SK-N-SH (cell line): Measurements from ENCODE around the gene OR6P1. TPM values are rescaled to one million over a fixed set of nuclear protein-coding genes. Genes with fewer than 3 reads are reported as not detected.

Experiments used
- CTCF ChIA-PET: fragments of 300-600, 350-600 bp; formaldehyde crosslinking; extraction: SDS; loops from one replicate; lab custom pipeline; 2021; lab: Yijun Ruan, JAX
- POLR2A ChIA-PET: fragments of 350-600 bp; sonication (Branson Sonifier 250); formaldehyde crosslinking; extraction: SDS; loops from one replicate; lab custom pipeline; 2020; ENCODE audit warnings: antibody characterized with exemption, inconsistent platforms; lab: Yijun Ruan, JAX
- DNase-seq: peaks from one replicate; pipeline ENCODE4 v3.0.0; 2012
- H2AFZ ChIP-seq: fragments of 200-600 bp; sonication (generic); 2 replicates; pipeline ENCODE4 v1.8.1; 2016; ENCODE audit warnings: antibody characterized with exemption, mild to moderate bottlenecking, low read depth
- H3F3A ChIP-seq: fragments of 200-600 bp; sonication (generic); replicated peaks from 2 replicates; pipeline ENCODE3; 2016; ENCODE audit warnings: antibody characterized with exemption, mild to moderate bottlenecking; ENCODE audit not compliant: insufficient read depth
- H3K27ac ChIP-seq, 2 experiments: fragments of 200-500 bp in 1 of 2; fragments of 200-600 bp in 1 of 2; sonication (Bioruptor generic) in 1 of 2; sonication (generic), shearing (Covaris generic) in 1 of 2; 2 replicates each; pipeline versions ENCODE4 v1.5.1 to v1.6.1; 2014 to 2016; ENCODE audit warnings: low read depth in 2 of 2, inconsistent platforms in 1 of 2, low read length in 1 of 2, mild to moderate bottlenecking in 1 of 2, mixed read lengths in 1 of 2
- H3K27me3 ChIP-seq: fragments of 200-600 bp; sonication (generic), shearing (Covaris generic); 2 replicates; pipeline ENCODE4 v1.6.1; 2016; ENCODE audit warnings: mixed run types; ENCODE audit not compliant: insufficient read depth
- H3K36me3 ChIP-seq, 2 experiments: fragments of 200-500 bp in 1 of 2; fragments of 200-600 bp in 1 of 2; sonication (Bioruptor generic) in 1 of 2; sonication (generic) in 1 of 2; replicated peaks in 1 of 2; 2 replicates each; pipeline versions ENCODE3 to v1.5.1; 2014 to 2016; ENCODE audit warnings: low read length in 1 of 2, mild to moderate bottlenecking in 1 of 2; ENCODE audit not compliant: insufficient read depth in 2 of 2, control insufficient read depth in 1 of 2
- H3K4me1 ChIP-seq, 2 experiments: fragments of 200-500 bp in 1 of 2; fragments of 200-600 bp in 1 of 2; sonication (Bioruptor generic) in 1 of 2; sonication (generic), shearing (Covaris generic) in 1 of 2; 2 replicates each; pipeline versions ENCODE4 v1.5.1 to v1.6.1; 2014 to 2016; ENCODE audit warnings: low read depth in 1 of 2, low read length in 1 of 2, mixed run types in 1 of 2; ENCODE audit not compliant: insufficient read depth in 2 of 2, control insufficient read depth in 1 of 2
- H3K4me2 ChIP-seq: fragments of 200-600 bp; sonication (generic), shearing (Covaris generic); 2 replicates; pipeline ENCODE4 v1.6.1; 2017; ENCODE audit warnings: mixed run types
- H3K4me3 ChIP-seq, 2 experiments: fragments of 200-500 bp in 1 of 2; fragments of 200-600 bp in 1 of 2; sonication (Bioruptor generic) in 1 of 2; sonication (generic), shearing (Covaris generic) in 1 of 2; 2 replicates each; pipeline versions ENCODE4 v1.5.1 to v1.8.1; 2014 to 2016; ENCODE audit warnings: low read depth in 2 of 2, inconsistent platforms in 1 of 2, low read length in 1 of 2, mild to moderate bottlenecking in 1 of 2, mixed read lengths in 1 of 2, moderate library complexity in 1 of 2
- H3K79me2 ChIP-seq: fragments of 200-600 bp; sonication (generic); 2 replicates; pipeline ENCODE4 v1.8.1; 2017; ENCODE audit warnings: mild to moderate bottlenecking; ENCODE audit not compliant: insufficient read depth
- H3K9ac ChIP-seq: fragments of 200-600 bp; sonication (generic); 2 replicates; pipeline ENCODE4 v1.6.1; 2017; ENCODE audit warnings: mixed run types
- H3K9me2 ChIP-seq: fragments of 200-600 bp; sonication (generic); 2 replicates; pipeline ENCODE4 v1.6.1; 2017; ENCODE audit warnings: mixed run types
- H3K9me3 ChIP-seq: fragments of 200-600 bp; sonication (generic); 2 replicates; pipeline ENCODE4 v1.6.1; 2017; ENCODE audit warnings: mixed run types, mild to moderate bottlenecking, moderate library complexity
- H4K20me1 ChIP-seq: fragments of 200-600 bp; sonication (generic); 2 replicates; pipeline ENCODE4 v1.6.1; 2017; ENCODE audit warnings: mild to moderate bottlenecking, mixed run types; ENCODE audit not compliant: insufficient read depth
- EP300 ChIP-seq, 2 experiments: IDR thresholded peaks; 2 replicates each; pipeline versions ENCODE4 v1.4.0 to v1.6.1; 2012; ENCODE audit warnings: borderline replicate concordance in 1 of 2, low read depth in 1 of 2, low read length in 1 of 2
- EZH2phosphoT487 ChIP-seq: fragments of 200-600 bp; sonication (generic); IDR thresholded peaks from 2 replicates; pipeline ENCODE4 v1.6.1; 2017; ENCODE audit warnings: low read depth, mixed run types, mild to moderate bottlenecking, antibody characterized with exemption, moderate library complexity, borderline replicate concordance
- GATA2 ChIP-seq: sonication (generic); formaldehyde crosslinking; IDR thresholded peaks from 2 replicates; pipeline ENCODE4 v1.5.0; 2020; ENCODE audit warnings: mild to moderate bottlenecking, missing genetic modification reagents
- JUND ChIP-seq: IDR thresholded peaks from 2 replicates; pipeline ENCODE4 v1.4.0; 2012
- NRF1 ChIP-seq: IDR thresholded peaks from 2 replicates; pipeline ENCODE4 v1.6.1; 2012; ENCODE audit warnings: low read depth, mild to moderate bottlenecking, low read length
- RXRA ChIP-seq: IDR thresholded peaks from 2 replicates; pipeline ENCODE4 v1.4.0; 2012; ENCODE audit warnings: low read depth, mild to moderate bottlenecking, borderline replicate concordance
- polyA plus RNA-seq, 3 experiments: library from polyadenylated mRNA; depleted of rRNA; stranded (reverse); fragments of >200 nt; gene quantifications; 2 replicates each; pipeline ENCODE4 v1.2.3, GENCODE V29; 2012
- TF ChIP-seq, protein P1 (sequence below): IDR thresholded peaks from 2 replicates; pipeline ENCODE4 v1.6.1; 2012; ENCODE audit warnings: mild to moderate bottlenecking, low read depth, low read length, moderate library complexity

The OR6P1 gene
- polyA plus RNA-seq, 1 of the 3 experiments (the other 2 are of a cell fraction), result not detected

DNA sequence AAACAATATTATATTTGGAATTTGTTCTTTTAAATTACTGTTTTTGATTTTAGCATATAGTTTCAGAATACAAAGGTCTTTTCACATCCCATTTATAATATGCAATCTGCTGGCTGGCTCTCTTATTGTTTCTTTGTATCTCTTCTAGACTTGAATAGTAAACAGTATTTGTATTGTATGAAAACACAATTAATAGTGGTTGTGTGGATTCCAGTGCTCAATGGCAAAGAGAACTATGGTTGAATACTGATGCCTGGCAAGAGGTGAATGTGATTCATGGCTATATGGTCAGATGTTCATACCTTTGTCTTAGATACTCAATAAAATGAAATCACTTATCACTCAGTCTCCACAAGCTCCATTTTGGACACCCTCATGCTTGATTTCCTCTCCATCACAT lies 53.4 kb downstream of the OR6P1 start:
- H2AFZ ChIP-seq, result no peak overlapping the region
- no peaks in the 10 kb centered on the region for H3K9me2 ChIP-seq
- H3K36me3 ChIP-seq, result no peaks in the 10 kb centered on the region
- H3K79me2 ChIP-seq, result no peaks in the 10 kb centered on the region
- TF ChIP-seq EZH2phosphoT487 (no peak), JUND (no peak), NRF1 (no peak), RXRA (no peak), GATA2 (no peak), EP300 (IDR thresholded peaks at IDR 0.05; ENCODE audit: borderline replicate concordance in 1 of 2, low read depth in 1 of 2, low read length in 1 of 2) (no peak)
- TF ChIP-seq, protein P1, sequence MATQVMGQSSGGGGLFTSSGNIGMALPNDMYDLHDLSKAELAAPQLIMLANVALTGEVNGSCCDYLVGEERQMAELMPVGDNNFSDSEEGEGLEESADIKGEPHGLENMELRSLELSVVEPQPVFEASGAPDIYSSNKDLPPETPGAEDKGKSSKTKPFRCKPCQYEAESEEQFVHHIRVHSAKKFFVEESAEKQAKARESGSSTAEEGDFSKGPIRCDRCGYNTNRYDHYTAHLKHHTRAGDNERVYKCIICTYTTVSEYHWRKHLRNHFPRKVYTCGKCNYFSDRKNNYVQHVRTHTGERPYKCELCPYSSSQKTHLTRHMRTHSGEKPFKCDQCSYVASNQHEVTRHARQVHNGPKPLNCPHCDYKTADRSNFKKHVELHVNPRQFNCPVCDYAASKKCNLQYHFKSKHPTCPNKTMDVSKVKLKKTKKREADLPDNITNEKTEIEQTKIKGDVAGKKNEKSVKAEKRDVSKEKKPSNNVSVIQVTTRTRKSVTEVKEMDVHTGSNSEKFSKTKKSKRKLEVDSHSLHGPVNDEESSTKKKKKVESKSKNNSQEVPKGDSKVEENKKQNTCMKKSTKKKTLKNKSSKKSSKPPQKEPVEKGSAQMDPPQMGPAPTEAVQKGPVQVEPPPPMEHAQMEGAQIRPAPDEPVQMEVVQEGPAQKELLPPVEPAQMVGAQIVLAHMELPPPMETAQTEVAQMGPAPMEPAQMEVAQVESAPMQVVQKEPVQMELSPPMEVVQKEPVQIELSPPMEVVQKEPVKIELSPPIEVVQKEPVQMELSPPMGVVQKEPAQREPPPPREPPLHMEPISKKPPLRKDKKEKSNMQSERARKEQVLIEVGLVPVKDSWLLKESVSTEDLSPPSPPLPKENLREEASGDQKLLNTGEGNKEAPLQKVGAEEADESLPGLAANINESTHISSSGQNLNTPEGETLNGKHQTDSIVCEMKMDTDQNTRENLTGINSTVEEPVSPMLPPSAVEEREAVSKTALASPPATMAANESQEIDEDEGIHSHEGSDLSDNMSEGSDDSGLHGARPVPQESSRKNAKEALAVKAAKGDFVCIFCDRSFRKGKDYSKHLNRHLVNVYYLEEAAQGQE, result no peak
- no peaks in the 10 kb centered on the region for H4K20me1 ChIP-seq
- ChIA-PET POLR2A (no interaction called here), CTCF (interaction anchor here (0.5 kb wide), 1 partner anchor 314 kb away, joined by 3 read pairs; no protein-coding TSS in a partner anchor)
- H3K27me3 ChIP-seq, result no peaks in the 10 kb centered on the region
- H3K9ac ChIP-seq, result no peak overlapping the region
- DNase-seq, result no peak
- H3K9me3 ChIP-seq, result no peaks in the 10 kb centered on the region
- no peak overlapping the region for H3K27ac ChIP-seq
- H3F3A ChIP-seq, result no peaks in the 10 kb centered on the region
- no peaks in the 10 kb centered on the region for H3K4me1 ChIP-seq
- H3K4me2 ChIP-seq, result no peak overlapping the region
- H3K4me3 ChIP-seq, result no peak overlapping the region

Other genes starting within 250 kb of the OR6P1 start
- gene CD1B, start 239.0 kb downstream of the OR6P1 start, polyA plus RNA-seq (2012; rRNA removed), result not detected in 2 replicates
- not detected in 2 replicates for gene CD1E, start 216.7 kb downstream of the OR6P1 start, polyA plus RNA-seq (2012; rRNA removed)
- not detected in 2 replicates for gene OR10T2, start 171.1 kb downstream of the OR6P1 start, polyA plus RNA-seq (2012; rRNA removed)
- gene OR10K2, start 144.3 kb downstream of the OR6P1 start, polyA plus RNA-seq (2012; rRNA removed), result not detected in 2 replicates
- not detected in 2 replicates for gene OR10K1, start 108.7 kb downstream of the OR6P1 start, polyA plus RNA-seq (2012; rRNA removed)
- not detected in 2 replicates for gene OR10R2, start 98.4 kb downstream of the OR6P1 start, polyA plus RNA-seq (2012; rRNA removed)
- not detected in 2 replicates for gene OR6Y1, start 16.2 kb downstream of the OR6P1 start, polyA plus RNA-seq (2012; rRNA removed)
- gene OR10X1, start 9.3 kb upstream of the OR6P1 start, polyA plus RNA-seq (2012; rRNA removed), result not detected in 2 replicates
- gene OR10Z1, start 34.7 kb upstream of the OR6P1 start, polyA plus RNA-seq (2012; rRNA removed), result not detected in 2 replicates
- gene SPTA1, start 116.1 kb upstream of the OR6P1 start, polyA plus RNA-seq (2012; rRNA removed), result not detected in 2 replicates
- not detected in 2 replicates for gene OR6K2, start 130.1 kb upstream of the OR6P1 start, polyA plus RNA-seq (2012; rRNA removed)
- not detected in 2 replicates for gene OR6K3, start 150.1 kb upstream of the OR6P1 start, polyA plus RNA-seq (2012; rRNA removed)
- gene OR6K6, start 184.1 kb upstream of the OR6P1 start, polyA plus RNA-seq (2012; rRNA removed), result not detected in 2 replicates
- gene OR6N1, start 201.6 kb upstream of the OR6P1 start, polyA plus RNA-seq (2012; rRNA removed), result not detected in 2 replicates
- gene OR6N2, start 210.6 kb upstream of the OR6P1 start, polyA plus RNA-seq (2012; rRNA removed), result not detected in 2 replicates